HEK293 (cell line): Measurements from ENCODE around the gene METTL1.

Source experiments
- BCL11A ChIP-seq: fragments of 450-650 bp; formaldehyde crosslinking; IDR thresholded peaks from 2 replicates; pipeline ENCODE4 v1.5.1; 2016; ENCODE audit warnings: low read depth, missing biosample characterization, missing genetic modification characterization
- BCL11B ChIP-seq: fragments of 450-650 bp; formaldehyde crosslinking; IDR thresholded peaks from 2 replicates; pipeline ENCODE4 v1.5.1; 2016; ENCODE audit warnings: low read depth, missing biosample characterization, missing genetic modification characterization
- EGR2 ChIP-seq: fragments of 450-650 bp; formaldehyde crosslinking; IDR thresholded peaks from 2 replicates; pipeline ENCODE4 v1.5.1; 2016; ENCODE audit warnings: low read depth, missing biosample characterization, missing genetic modification characterization
- KLF16 ChIP-seq: fragments of 450-650 bp; formaldehyde crosslinking; IDR thresholded peaks from 2 replicates; pipeline ENCODE4 v1.5.1; 2017; ENCODE audit warnings: missing biosample characterization, missing genetic modification characterization
- KLF7 ChIP-seq: fragments of 450-650 bp; formaldehyde crosslinking; IDR thresholded peaks from 2 replicates; pipeline ENCODE4 v1.5.1; 2016; ENCODE audit warnings: missing biosample characterization, missing genetic modification characterization, borderline replicate concordance
- OVOL3 ChIP-seq: fragments of 450-650 bp; formaldehyde crosslinking; IDR thresholded peaks from 2 replicates; pipeline ENCODE4 v1.5.1; 2016; ENCODE audit warnings: missing biosample characterization, missing genetic modification characterization
- ZBTB17 ChIP-seq: fragments of 450-650 bp; formaldehyde crosslinking; IDR thresholded peaks from 2 replicates; pipeline ENCODE4 v1.5.1; 2016; ENCODE audit warnings: missing biosample characterization, missing genetic modification characterization
- ZEB2 ChIP-seq: fragments of 450-650 bp; formaldehyde crosslinking; IDR thresholded peaks from 2 replicates; pipeline ENCODE4 v1.5.1; 2016; ENCODE audit warnings: missing biosample characterization, missing genetic modification characterization
- ZFP37 ChIP-seq: fragments of 450-650 bp; formaldehyde crosslinking; IDR thresholded peaks from 2 replicates; pipeline ENCODE4 v1.5.1; 2016; ENCODE audit warnings: missing biosample characterization, missing genetic modification characterization
- ZFP69B ChIP-seq: fragments of 450-650 bp; formaldehyde crosslinking; IDR thresholded peaks from 2 replicates; pipeline ENCODE4 v1.5.1; 2016; ENCODE audit warnings: missing biosample characterization, missing genetic modification characterization
- ZNF132 ChIP-seq: fragments of 450-650 bp; formaldehyde crosslinking; IDR thresholded peaks from 2 replicates; pipeline ENCODE4 v1.5.1; 2017; ENCODE audit warnings: missing biosample characterization, missing genetic modification characterization, borderline replicate concordance
- ZNF157 ChIP-seq: fragments of 450-650 bp; formaldehyde crosslinking; IDR thresholded peaks from 2 replicates; pipeline ENCODE4 v1.5.1; 2016; ENCODE audit warnings: missing biosample characterization, missing genetic modification characterization
- ZNF324 ChIP-seq: fragments of 450-650 bp; formaldehyde crosslinking; IDR thresholded peaks from 2 replicates; pipeline ENCODE4 v1.5.1; 2016; ENCODE audit warnings: missing biosample characterization, missing genetic modification characterization
- ZNF354C ChIP-seq: fragments of 450-650 bp; formaldehyde crosslinking; IDR thresholded peaks from 2 replicates; pipeline ENCODE4 v1.5.1; 2016; ENCODE audit warnings: missing biosample characterization, missing genetic modification characterization, low read depth, borderline replicate concordance
- ZNF510 ChIP-seq: fragments of 450-650 bp; formaldehyde crosslinking; IDR thresholded peaks from 2 replicates; pipeline ENCODE4 v1.5.1; 2018; ENCODE audit warnings: mild to moderate bottlenecking, missing genetic modification characterization, missing biosample characterization; ENCODE audit not compliant: insufficient replicate concordance
- ZNF513 ChIP-seq: fragments of 450-650 bp; IDR thresholded peaks from 2 replicates; pipeline ENCODE4 v1.5.1; 2018; ENCODE audit warnings: missing biosample characterization, missing genetic modification characterization
- ZNF549 ChIP-seq: fragments of 450-650 bp; IDR thresholded peaks from 2 replicates; pipeline ENCODE4 v1.5.1; 2018; ENCODE audit warnings: missing biosample characterization, missing genetic modification characterization, mild to moderate bottlenecking, inconsistent platforms, moderate library complexity
- ZNF561 ChIP-seq: fragments of 450-650 bp; IDR thresholded peaks from 2 replicates; pipeline ENCODE4 v1.5.1; 2018; ENCODE audit warnings: missing biosample characterization, missing genetic modification characterization, borderline replicate concordance
- ZNF629 ChIP-seq: fragments of 450-650 bp; formaldehyde crosslinking; IDR thresholded peaks from 2 replicates; pipeline ENCODE4 v1.5.1; 2017; ENCODE audit warnings: missing biosample characterization, missing genetic modification characterization
- ZNF660 ChIP-seq: fragments of 450-650 bp; IDR thresholded peaks from 2 replicates; pipeline ENCODE4 v1.5.1; 2018; ENCODE audit warnings: missing biosample characterization, mild to moderate bottlenecking, missing genetic modification characterization
- ZNF692 ChIP-seq: fragments of 450-650 bp; formaldehyde crosslinking; IDR thresholded peaks from 2 replicates; pipeline ENCODE4 v1.5.1; 2016; ENCODE audit warnings: missing biosample characterization, missing genetic modification characterization
- ZNF792 ChIP-seq: fragments of 450-650 bp; formaldehyde crosslinking; IDR thresholded peaks from 2 replicates; pipeline ENCODE4 v1.5.1; 2016; ENCODE audit warnings: missing biosample characterization, missing genetic modification characterization
- ZNF837 ChIP-seq: fragments of 450-650 bp; formaldehyde crosslinking; IDR thresholded peaks from 2 replicates; pipeline ENCODE4 v1.5.1; 2016; ENCODE audit warnings: missing biosample characterization, missing genetic modification characterization
- TF ChIP-seq, protein P1 (sequence below): fragments of 450-650 bp; formaldehyde crosslinking; IDR thresholded peaks from 2 replicates; pipeline ENCODE4 v1.5.1; 2017; ENCODE audit warnings: missing biosample characterization, missing genetic modification characterization
- TF ChIP-seq, protein P2 (sequence below): fragments of 450-650 bp; formaldehyde crosslinking; IDR thresholded peaks from 2 replicates; pipeline ENCODE4 v1.5.1; 2016; ENCODE audit warnings: missing biosample characterization, missing genetic modification characterization
- TF ChIP-seq, protein P3 (sequence below): sonication (generic); formaldehyde crosslinking; IDR thresholded peaks from 2 replicates; pipeline ENCODE4 v1.8.1; 2022; ENCODE audit warnings: mild to moderate bottlenecking, moderate library complexity, missing genetic modification reagents
- TF ChIP-seq, protein P4 (sequence below): fragments of 450-650 bp; formaldehyde crosslinking; IDR thresholded peaks from 2 replicates; pipeline ENCODE4 v1.5.0; 2017; ENCODE audit warnings: missing biosample characterization, missing genetic modification characterization, borderline replicate concordance

The METTL1 gene

DNA sequence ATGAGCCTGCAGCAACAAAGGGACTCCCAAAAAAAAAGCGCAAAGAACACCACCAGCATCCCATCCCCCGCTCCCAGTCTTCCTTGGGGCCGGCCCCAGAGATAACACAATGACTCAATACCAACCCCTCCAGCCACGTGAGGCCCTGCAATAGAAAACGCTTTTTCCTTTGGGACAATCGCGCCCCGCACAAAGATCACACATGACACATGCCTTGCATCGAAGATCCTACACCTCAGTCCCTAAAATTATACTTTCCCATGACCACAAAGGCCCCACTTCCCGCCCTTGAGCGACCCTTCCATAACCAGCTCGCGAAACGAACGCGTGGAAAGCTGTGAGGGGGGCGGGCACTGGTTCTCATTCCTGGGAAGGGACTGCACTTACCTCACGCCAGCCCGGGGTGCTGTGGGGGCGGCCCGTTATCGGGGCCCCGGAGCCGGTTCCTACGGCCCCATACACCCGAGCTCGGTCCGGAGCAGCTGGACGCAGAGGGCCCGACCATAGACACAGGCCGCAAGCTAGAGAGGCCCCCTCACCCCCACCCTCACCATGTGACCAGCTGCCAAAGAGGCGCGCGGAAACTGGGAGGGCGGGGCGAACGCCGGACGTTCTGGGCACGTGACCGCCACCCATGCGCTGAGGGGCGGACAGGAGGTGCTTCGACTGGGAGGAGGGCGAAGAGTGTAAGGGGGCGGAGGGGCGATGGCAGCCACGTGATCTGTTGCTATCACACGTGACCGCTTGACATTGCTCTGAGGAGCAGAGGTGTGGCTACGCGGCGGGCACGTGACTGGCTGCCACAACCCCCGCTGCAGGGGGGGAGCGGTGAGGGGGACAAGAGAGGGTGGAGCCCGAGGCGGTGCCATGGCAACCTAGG lies 19.9 kb downstream of the METTL1 start, which contains the start of gene CDK4 (continued):
- TF ChIP-seq ZNF692, result peak; percentile 86
- 0 out of 2 replicates have a peak, but pooled peaks have one; percentile 23 for TF ChIP-seq BCL11A (tag by site-specific recombination)
- TF ChIP-seq ZNF354C, result no peak
- TF ChIP-seq ZNF837 (tag by site-specific recombination), result no peak
- peak; percentile 85 for TF ChIP-seq ZBTB17 (tag by site-specific recombination)
- TF ChIP-seq ZNF660, result peak; percentile 87; the same call in 1 of the 2 replicates
- TF ChIP-seq, protein P1, sequence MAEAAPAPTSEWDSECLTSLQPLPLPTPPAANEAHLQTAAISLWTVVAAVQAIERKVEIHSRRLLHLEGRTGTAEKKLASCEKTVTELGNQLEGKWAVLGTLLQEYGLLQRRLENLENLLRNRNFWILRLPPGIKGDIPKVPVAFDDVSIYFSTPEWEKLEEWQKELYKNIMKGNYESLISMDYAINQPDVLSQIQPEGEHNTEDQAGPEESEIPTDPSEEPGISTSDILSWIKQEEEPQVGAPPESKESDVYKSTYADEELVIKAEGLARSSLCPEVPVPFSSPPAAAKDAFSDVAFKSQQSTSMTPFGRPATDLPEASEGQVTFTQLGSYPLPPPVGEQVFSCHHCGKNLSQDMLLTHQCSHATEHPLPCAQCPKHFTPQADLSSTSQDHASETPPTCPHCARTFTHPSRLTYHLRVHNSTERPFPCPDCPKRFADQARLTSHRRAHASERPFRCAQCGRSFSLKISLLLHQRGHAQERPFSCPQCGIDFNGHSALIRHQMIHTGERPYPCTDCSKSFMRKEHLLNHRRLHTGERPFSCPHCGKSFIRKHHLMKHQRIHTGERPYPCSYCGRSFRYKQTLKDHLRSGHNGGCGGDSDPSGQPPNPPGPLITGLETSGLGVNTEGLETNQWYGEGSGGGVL (tag by site-specific recombination), result peak; percentile 98
- peak; percentile 84 for TF ChIP-seq ZNF629 (tag by site-specific recombination)
- TF ChIP-seq KLF7 (tag by site-specific recombination), result peak; percentile 92
- TF ChIP-seq, protein P2, sequence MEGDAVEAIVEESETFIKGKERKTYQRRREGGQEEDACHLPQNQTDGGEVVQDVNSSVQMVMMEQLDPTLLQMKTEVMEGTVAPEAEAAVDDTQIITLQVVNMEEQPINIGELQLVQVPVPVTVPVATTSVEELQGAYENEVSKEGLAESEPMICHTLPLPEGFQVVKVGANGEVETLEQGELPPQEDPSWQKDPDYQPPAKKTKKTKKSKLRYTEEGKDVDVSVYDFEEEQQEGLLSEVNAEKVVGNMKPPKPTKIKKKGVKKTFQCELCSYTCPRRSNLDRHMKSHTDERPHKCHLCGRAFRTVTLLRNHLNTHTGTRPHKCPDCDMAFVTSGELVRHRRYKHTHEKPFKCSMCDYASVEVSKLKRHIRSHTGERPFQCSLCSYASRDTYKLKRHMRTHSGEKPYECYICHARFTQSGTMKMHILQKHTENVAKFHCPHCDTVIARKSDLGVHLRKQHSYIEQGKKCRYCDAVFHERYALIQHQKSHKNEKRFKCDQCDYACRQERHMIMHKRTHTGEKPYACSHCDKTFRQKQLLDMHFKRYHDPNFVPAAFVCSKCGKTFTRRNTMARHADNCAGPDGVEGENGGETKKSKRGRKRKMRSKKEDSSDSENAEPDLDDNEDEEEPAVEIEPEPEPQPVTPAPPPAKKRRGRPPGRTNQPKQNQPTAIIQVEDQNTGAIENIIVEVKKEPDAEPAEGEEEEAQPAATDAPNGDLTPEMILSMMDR (tag by site-specific recombination), result no peak; the same call in 1 of the 2 replicates
- TF ChIP-seq KLF16 (tag by site-specific recombination), result peak; percentile 100
- TF ChIP-seq ZNF324 (tag by site-specific recombination), result peak; percentile 81
- TF ChIP-seq ZNF561 (tag by site-specific recombination), result peak; percentile 93; the same call in 1 of the 2 replicates
- peak; percentile 94 for TF ChIP-seq EGR2 (tag by site-specific recombination)
- TF ChIP-seq, protein P3, sequence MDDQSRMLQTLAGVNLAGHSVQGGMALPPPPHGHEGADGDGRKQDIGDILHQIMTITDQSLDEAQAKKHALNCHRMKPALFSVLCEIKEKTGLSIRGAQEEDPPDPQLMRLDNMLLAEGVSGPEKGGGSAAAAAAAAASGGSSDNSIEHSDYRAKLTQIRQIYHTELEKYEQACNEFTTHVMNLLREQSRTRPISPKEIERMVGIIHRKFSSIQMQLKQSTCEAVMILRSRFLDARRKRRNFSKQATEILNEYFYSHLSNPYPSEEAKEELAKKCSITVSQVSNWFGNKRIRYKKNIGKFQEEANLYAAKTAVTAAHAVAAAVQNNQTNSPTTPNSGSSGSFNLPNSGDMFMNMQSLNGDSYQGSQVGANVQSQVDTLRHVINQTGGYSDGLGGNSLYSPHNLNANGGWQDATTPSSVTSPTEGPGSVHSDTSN (CRISPR knock-in tag), result no peak
- TF ChIP-seq ZNF792, result no peak
- TF ChIP-seq OVOL3, result no peak
- TF ChIP-seq, protein P4, sequence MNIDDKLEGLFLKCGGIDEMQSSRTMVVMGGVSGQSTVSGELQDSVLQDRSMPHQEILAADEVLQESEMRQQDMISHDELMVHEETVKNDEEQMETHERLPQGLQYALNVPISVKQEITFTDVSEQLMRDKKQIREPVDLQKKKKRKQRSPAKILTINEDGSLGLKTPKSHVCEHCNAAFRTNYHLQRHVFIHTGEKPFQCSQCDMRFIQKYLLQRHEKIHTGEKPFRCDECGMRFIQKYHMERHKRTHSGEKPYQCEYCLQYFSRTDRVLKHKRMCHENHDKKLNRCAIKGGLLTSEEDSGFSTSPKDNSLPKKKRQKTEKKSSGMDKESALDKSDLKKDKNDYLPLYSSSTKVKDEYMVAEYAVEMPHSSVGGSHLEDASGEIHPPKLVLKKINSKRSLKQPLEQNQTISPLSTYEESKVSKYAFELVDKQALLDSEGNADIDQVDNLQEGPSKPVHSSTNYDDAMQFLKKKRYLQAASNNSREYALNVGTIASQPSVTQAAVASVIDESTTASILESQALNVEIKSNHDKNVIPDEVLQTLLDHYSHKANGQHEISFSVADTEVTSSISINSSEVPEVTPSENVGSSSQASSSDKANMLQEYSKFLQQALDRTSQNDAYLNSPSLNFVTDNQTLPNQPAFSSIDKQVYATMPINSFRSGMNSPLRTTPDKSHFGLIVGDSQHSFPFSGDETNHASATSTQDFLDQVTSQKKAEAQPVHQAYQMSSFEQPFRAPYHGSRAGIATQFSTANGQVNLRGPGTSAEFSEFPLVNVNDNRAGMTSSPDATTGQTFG (tag by site-specific recombination), result no peak; the same call in 1 of the 2 replicates
- TF ChIP-seq ZNF513 (tag by site-specific recombination), result no peak
- TF ChIP-seq ZEB2 (tag by site-specific recombination), result peak; percentile 66; the same call in 1 of the 2 replicates
- TF ChIP-seq ZNF157 (tag by site-specific recombination), result no peak
- no peak for TF ChIP-seq ZNF510 (tag by site-specific recombination)
- TF ChIP-seq ZNF132 (tag by site-specific recombination), result no peak
- peak; percentile 75 for TF ChIP-seq BCL11B (tag by site-specific recombination)
- no peak for TF ChIP-seq ZNF549 (tag by site-specific recombination)
- TF ChIP-seq ZFP37 (tag by site-specific recombination), result peak; percentile 90
- TF ChIP-seq ZFP69B (tag by site-specific recombination), result peak; percentile 77
